Measurements from ENCODE around the gene SLC38A5. TPM values are rescaled to one million over a fixed set of nuclear protein-coding genes. Genes with fewer than 3 reads are reported as not detected.

Gene SLC38A5
- total RNA-seq, 4 donors from 2014 or later: 5.7 to 14.3 (median 11.3) TPM

DNA sequence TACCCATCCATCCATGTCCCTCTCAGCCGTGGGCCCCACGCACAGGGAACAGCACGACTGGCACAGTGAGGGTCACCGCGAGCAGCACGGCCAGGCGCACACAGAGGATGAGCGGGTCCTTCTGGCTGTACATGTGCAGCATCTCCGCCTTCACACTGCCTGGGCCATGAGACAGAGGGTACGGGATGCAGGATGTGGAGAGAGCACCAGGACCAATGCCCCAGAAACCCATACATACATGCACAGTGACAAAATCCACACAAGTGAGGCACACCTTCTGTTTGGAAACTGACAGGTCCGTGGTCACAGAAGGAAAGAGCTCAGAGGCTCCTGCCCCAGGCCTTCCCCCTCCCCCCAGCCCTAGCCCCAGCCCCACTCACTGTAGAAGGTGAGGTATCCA lies 9.5 kb downstream of the SLC38A5 start:
- no peak for DNase-seq
- in situ Hi-C loops (cut with MboI; ENCODE audit: low pct_ligation_motif_present in 1 of 4, low pct_unique_long_range_greater_than_20kb in 1 of 4, low sequenced_read_pairs in 3 of 4) (no loop called here), intact Hi-C loops (cut with DNase I; ENCODE audit: low total_unique reads) (no loop called here)
- no peak overlapping the region for H3K27ac ChIP-seq
- TF ChIP-seq POLR2A (IDR thresholded peaks at IDR 0.05): no peak
- TF ChIP-seq EP300 (IDR thresholded peaks at IDR 0.05; ENCODE audit: low read depth): no peak
- TF ChIP-seq, protein P1, sequence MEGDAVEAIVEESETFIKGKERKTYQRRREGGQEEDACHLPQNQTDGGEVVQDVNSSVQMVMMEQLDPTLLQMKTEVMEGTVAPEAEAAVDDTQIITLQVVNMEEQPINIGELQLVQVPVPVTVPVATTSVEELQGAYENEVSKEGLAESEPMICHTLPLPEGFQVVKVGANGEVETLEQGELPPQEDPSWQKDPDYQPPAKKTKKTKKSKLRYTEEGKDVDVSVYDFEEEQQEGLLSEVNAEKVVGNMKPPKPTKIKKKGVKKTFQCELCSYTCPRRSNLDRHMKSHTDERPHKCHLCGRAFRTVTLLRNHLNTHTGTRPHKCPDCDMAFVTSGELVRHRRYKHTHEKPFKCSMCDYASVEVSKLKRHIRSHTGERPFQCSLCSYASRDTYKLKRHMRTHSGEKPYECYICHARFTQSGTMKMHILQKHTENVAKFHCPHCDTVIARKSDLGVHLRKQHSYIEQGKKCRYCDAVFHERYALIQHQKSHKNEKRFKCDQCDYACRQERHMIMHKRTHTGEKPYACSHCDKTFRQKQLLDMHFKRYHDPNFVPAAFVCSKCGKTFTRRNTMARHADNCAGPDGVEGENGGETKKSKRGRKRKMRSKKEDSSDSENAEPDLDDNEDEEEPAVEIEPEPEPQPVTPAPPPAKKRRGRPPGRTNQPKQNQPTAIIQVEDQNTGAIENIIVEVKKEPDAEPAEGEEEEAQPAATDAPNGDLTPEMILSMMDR (IDR thresholded peaks at IDR 0.05): no peak
- TF ChIP-seq POLR2AphosphoS5 (IDR thresholded peaks at IDR 0.05): no peak
- H3K27me3 ChIP-seq: no peaks in the 10 kb centered on the region
- H3K36me3 ChIP-seq: no peaks in the 10 kb centered on the region
- no peaks in the 10 kb centered on the region for H3K4me1 ChIP-seq
- no peak overlapping the region for H3K4me3 ChIP-seq
- no peaks in the 10 kb centered on the region for H3K9me3 ChIP-seq
- 88% methylated on average over 11 of the region's 11 CpGs; no CpG with 5 or more reads in 1 of the 2 donors for WGBS, 2 donors (ENCODE audit: low coverage in 1 of 2)

DNA sequence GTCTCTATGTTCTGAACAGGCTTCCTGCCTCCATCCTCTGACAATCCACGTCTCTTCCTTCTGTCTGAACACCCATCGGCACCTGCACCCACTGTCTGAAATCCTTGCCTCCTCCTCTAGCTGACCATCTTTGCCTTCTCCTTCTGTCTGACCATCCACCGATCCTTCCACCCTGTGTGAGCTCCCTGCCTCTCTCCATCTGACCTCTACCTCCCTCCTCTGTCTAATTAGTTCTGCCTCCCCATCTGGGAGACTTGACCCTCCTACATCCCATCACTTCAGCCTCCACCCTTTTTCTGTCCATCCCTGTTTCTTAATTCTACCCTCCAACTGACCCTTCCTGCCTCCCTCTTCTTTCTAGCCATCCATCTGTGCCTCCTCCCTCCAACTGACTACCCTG lies 10.0 kb downstream of the SLC38A5 start:
- in situ Hi-C loops (cut with MboI; ENCODE audit: low pct_ligation_motif_present in 1 of 4, low pct_unique_long_range_greater_than_20kb in 1 of 4, low sequenced_read_pairs in 3 of 4): no loop called here
- Histone ChIP-seq H3K9me3 (no peaks in the 10 kb centered on the region), H3K4me1 (no peaks in the 10 kb centered on the region), H3K4me3 (no peak overlapping the region), H3K27me3 (no peaks in the 10 kb centered on the region), H3K36me3 (no peaks in the 10 kb centered on the region), H3K27ac (no peak overlapping the region)
- intact Hi-C loops (cut with DNase I; ENCODE audit: low total_unique reads): no loop called here
- 85% methylated on average over 3 of the region's 3 CpGs; no CpG with 5 or more reads in 1 of the 2 donors for WGBS, 2 donors (ENCODE audit: low coverage in 1 of 2)
- DNase-seq: no peak
- TF ChIP-seq, protein P1 (IDR thresholded peaks at IDR 0.05): no peak
- TF ChIP-seq POLR2A (IDR thresholded peaks at IDR 0.05): no peak

DNA sequence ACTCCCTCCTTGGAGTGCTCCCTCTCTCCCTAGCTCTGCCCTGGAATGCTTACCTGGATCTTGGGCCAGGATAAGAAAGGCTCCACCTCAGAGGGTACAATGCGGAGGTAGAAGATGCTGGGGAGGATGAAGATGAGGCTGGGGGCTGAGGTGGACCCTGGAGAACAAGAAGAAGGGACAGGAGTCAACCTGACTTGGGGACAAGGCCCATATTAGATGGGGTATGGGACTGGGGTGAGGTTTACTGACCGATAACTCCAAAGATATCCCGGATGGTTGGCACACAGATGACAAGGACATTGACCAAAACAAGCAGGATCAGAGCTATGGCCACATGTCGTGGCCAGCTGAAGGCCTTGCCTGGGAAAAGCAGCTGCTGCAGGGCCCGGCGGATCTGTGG lies 10.6 kb downstream of the SLC38A5 start:
- in situ Hi-C loops (cut with MboI; ENCODE audit: low pct_ligation_motif_present in 1 of 4, low pct_unique_long_range_greater_than_20kb in 1 of 4, low sequenced_read_pairs in 3 of 4) (no loop called here), intact Hi-C loops (cut with DNase I; ENCODE audit: low total_unique reads) (no loop called here)
- no peak for TF ChIP-seq POLR2AphosphoS5 (IDR thresholded peaks at IDR 0.05)
- no peak for TF ChIP-seq EP300 (IDR thresholded peaks at IDR 0.05; ENCODE audit: low read depth)
- TF ChIP-seq POLR2A (IDR thresholded peaks at IDR 0.05): no peak
- TF ChIP-seq, protein P1 (IDR thresholded peaks at IDR 0.05): no peak
- no peak for DNase-seq
- no peaks in the 10 kb centered on the region for H3K36me3 ChIP-seq
- no peaks in the 10 kb centered on the region for H3K27me3 ChIP-seq
- WGBS, 2 donors (ENCODE audit: low coverage in 1 of 2): 88% methylated on average over 6 of the region's 6 CpGs; no CpG with 5 or more reads in 1 of the 2 donors
- H3K4me1 ChIP-seq: no peaks in the 10 kb centered on the region
- H3K27ac ChIP-seq: no peak overlapping the region
- no peaks in the 10 kb centered on the region for H3K9me3 ChIP-seq
- no peak overlapping the region for H3K4me3 ChIP-seq

DNA sequence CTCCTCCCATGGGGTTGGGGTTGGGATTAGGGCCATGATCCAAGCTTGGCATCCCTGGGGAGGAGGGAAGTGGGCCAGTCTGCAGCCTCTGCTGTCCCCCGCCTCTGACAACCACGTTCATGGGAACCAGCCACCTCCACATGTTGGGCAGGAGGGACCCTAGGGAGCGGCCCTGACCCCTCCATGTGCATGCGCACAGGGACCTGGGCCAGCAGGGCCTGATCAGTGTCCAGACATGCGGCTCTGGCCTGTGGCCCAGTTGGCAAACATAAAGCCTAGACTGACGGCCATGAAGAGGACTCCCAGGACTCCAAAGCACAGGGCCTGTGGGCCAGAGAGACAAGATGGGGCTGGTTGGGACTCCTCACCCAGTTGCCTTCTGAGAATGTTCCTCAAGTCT lies 11.3 kb downstream of the SLC38A5 start:
- 62% methylated on average over 6 of the region's 6 CpGs; no CpG with 5 or more reads in 1 of the 2 donors for WGBS, 2 donors (ENCODE audit: low coverage in 1 of 2)

More for the DNA sequence above, 11.3 kb downstream of the SLC38A5 start:
- intact Hi-C loops (cut with DNase I; ENCODE audit: low total_unique reads): no loop called here
- H3K27me3 ChIP-seq: no peaks in the 10 kb centered on the region
- H3K36me3 ChIP-seq: no peaks in the 10 kb centered on the region
- in situ Hi-C loops (cut with MboI; ENCODE audit: low pct_ligation_motif_present in 1 of 4, low pct_unique_long_range_greater_than_20kb in 1 of 4, low sequenced_read_pairs in 3 of 4): no loop called here
- no peak for DNase-seq
- no peak overlapping the region for H3K27ac ChIP-seq
- no peaks in the 10 kb centered on the region for H3K9me3 ChIP-seq
- TF ChIP-seq POLR2A (IDR thresholded peaks at IDR 0.05) (no peak), POLR2AphosphoS5 (IDR thresholded peaks at IDR 0.05) (no peak), EP300 (IDR thresholded peaks at IDR 0.05; ENCODE audit: low read depth) (no peak)
- TF ChIP-seq, protein P1 (IDR thresholded peaks at IDR 0.05): no peak
- H3K4me3 ChIP-seq: no peak overlapping the region
- H3K4me1 ChIP-seq: no peaks in the 10 kb centered on the region
